H1 (cell line): Measurements from ENCODE around the gene ESRP2. TPM values are rescaled to one million over a fixed set of nuclear protein-coding genes. Genes with fewer than 3 reads are reported as not detected.

Experiments used
- CTCF ChIA-PET: fragments of 300-600 bp; sonication (Branson Sonifier 250); formaldehyde crosslinking; loops from one replicate; lab custom pipeline; 2021; ENCODE audit not compliant: partially characterized antibody; lab: Charles Lee
- POLR2A ChIA-PET: fragments of 300-600 bp; sonication (Branson Sonifier 250); formaldehyde crosslinking; loops from one replicate; lab custom pipeline; 2021; ENCODE audit warnings: inconsistent platforms; ENCODE audit not compliant: partially characterized antibody; lab: Charles Lee
- DNase-seq, 2 experiments: peaks; one replicate each; pipeline versions ENCODE4 v3.0.0 to v3.0.0-alpha.2; 2010 to 2022; ENCODE audit warnings: low spot score in 2 of 2, low read depth in 1 of 2, mixed read lengths in 1 of 2
- FAIRE-seq: peaks from 2 replicates; lab custom pipeline; 2011; peaks lifted over from hg19 to GRCh38; lab: Jason Lieb, UNC
- H2AFZ ChIP-seq: 2 replicates; pipeline ENCODE4 v1.8.1; 2012; ENCODE audit warnings: low read length, inconsistent platforms
- H2AK5ac ChIP-seq: 2 replicates; pipeline ENCODE4 v1.6.1; 2013; ENCODE audit warnings: low read depth, low read length
- H2BK120ac ChIP-seq: replicated peaks from 2 replicates; pipeline ENCODE3; 2013; ENCODE audit warnings: low read depth, low read length, inconsistent platforms
- H2BK12ac ChIP-seq: 2 replicates; pipeline ENCODE4 v1.6.1; 2013; ENCODE audit warnings: low read depth, low read length
- H2BK15ac ChIP-seq: 2 replicates; pipeline ENCODE4 v1.6.1; 2013; ENCODE audit warnings: low read length
- H2BK20ac ChIP-seq: 2 replicates; pipeline ENCODE4 v1.6.1; 2013; ENCODE audit warnings: low read length
- H2BK5ac ChIP-seq: 2 replicates; pipeline ENCODE4 v1.6.1; 2013; ENCODE audit warnings: low read depth, low read length
- H3K14ac ChIP-seq: 2 replicates; pipeline ENCODE4 v1.6.1; 2013; ENCODE audit warnings: inconsistent platforms; ENCODE audit not compliant: insufficient read length
- H3K18ac ChIP-seq: 2 replicates; pipeline ENCODE4 v1.6.1; 2013; ENCODE audit warnings: low read length; ENCODE audit errors: extremely low read depth
- H3K23ac ChIP-seq: 2 replicates; pipeline ENCODE4 v1.6.1; 2013; ENCODE audit warnings: inconsistent platforms; ENCODE audit not compliant: insufficient read length
- H3K23me2 ChIP-seq: 2 replicates; pipeline ENCODE4 v1.6.1; 2013; ENCODE audit warnings: low read depth, low read length
- H3K27ac ChIP-seq: 2 replicates; pipeline ENCODE4 v1.6.1; 2011; ENCODE audit warnings: low read depth, low read length, inconsistent platforms
- H3K27me3 ChIP-seq, 4 experiments: replicated peaks in 1 of 4; 1 replicate in 1 of 4; 2 replicates in 3 of 4; pipeline versions ENCODE4 v1.6.1 to v1.8.1; 2011 to 2013; ENCODE audit warnings: low read length in 3 of 4, mild to moderate bottlenecking in 3 of 4, inconsistent platforms in 2 of 4, mixed read lengths in 2 of 4, moderate library complexity in 1 of 4; ENCODE audit not compliant: control insufficient read depth in 3 of 4, insufficient read depth in 3 of 4; ENCODE audit errors: extremely low read depth in 1 of 4
- H3K36me3 ChIP-seq, 4 experiments: 2 replicates each; pipeline versions ENCODE4 v1.6.1 to v1.8.1; 2011 to 2013; ENCODE audit warnings: mild to moderate bottlenecking in 4 of 4, low read length in 3 of 4, moderate library complexity in 2 of 4, control low read depth in 1 of 4, inconsistent platforms in 1 of 4; ENCODE audit not compliant: insufficient read depth in 4 of 4, control insufficient read depth in 2 of 4
- H3K4ac ChIP-seq: replicated peaks from 2 replicates; pipeline ENCODE3; 2013; ENCODE audit warnings: low read length, low read depth, mixed read lengths, inconsistent platforms; ENCODE audit not compliant: insufficient read length
- H3K4me1 ChIP-seq, 4 experiments: replicated peaks in 1 of 4; 1 replicate in 1 of 4; 2 replicates in 3 of 4; pipeline versions ENCODE4 v1.6.1 to v1.8.1; 2011 to 2013; ENCODE audit warnings: low read length in 3 of 4, inconsistent platforms in 2 of 4, mixed read lengths in 1 of 4; ENCODE audit not compliant: insufficient read depth in 4 of 4, control insufficient read depth in 3 of 4
- H3K4me2 ChIP-seq, 2 experiments: 2 replicates each; pipeline versions ENCODE4 v1.6.1 to v1.8.1; 2011 to 2013; ENCODE audit warnings: low read depth in 2 of 2, low read length in 2 of 2, control low read depth in 1 of 2, inconsistent platforms in 1 of 2, mild to moderate bottlenecking in 1 of 2; ENCODE audit not compliant: insufficient read depth in 1 of 2
- H3K4me3 ChIP-seq, 4 experiments: fragments of 200-600, 300-600 bp in 1 of 4; sonication (generic), shearing (Covaris generic), sonication (Bioruptor Twin) in 1 of 4; 2 replicates each; pipeline versions ENCODE4 v1.5.1 to v1.8.1; 2011 to 2016; ENCODE audit warnings: low read length in 4 of 4, low read depth in 3 of 4, control low read depth in 2 of 4, inconsistent platforms in 2 of 4, mild to moderate bottlenecking in 2 of 4, mixed read lengths in 1 of 4, moderate library complexity in 1 of 4; ENCODE audit not compliant: insufficient read depth in 2 of 4; ENCODE audit errors: extremely low read depth in 1 of 4
- H3K56ac ChIP-seq: replicated peaks from 2 replicates; pipeline ENCODE3; 2013; ENCODE audit warnings: low read depth, mild to moderate bottlenecking, mixed read lengths, low read length, inconsistent platforms; ENCODE audit not compliant: insufficient read length
- H3K79me1 ChIP-seq: 2 replicates; pipeline ENCODE4 v1.6.1; 2013; ENCODE audit warnings: low read depth, low read length, control low read depth
- H3K79me2 ChIP-seq, 2 experiments: 2 replicates each; pipeline versions ENCODE4 v1.6.1 to v1.8.1; 2012 to 2013; ENCODE audit warnings: low read length in 2 of 2, mild to moderate bottlenecking in 2 of 2, inconsistent platforms in 1 of 2; ENCODE audit not compliant: insufficient read depth in 2 of 2, control insufficient read depth in 1 of 2
- H3K9ac ChIP-seq, 4 experiments: replicated peaks in 1 of 4; 1 replicate in 1 of 4; 2 replicates in 3 of 4; pipeline versions ENCODE4 v1.6.1 to v1.8.1; 2011 to 2013; ENCODE audit warnings: low read depth in 3 of 4, low read length in 3 of 4, control low read depth in 2 of 4, mild to moderate bottlenecking in 2 of 4, moderate library complexity in 2 of 4, inconsistent platforms in 1 of 4; ENCODE audit errors: extremely low read depth in 1 of 4
- H3K9me3 ChIP-seq, 2 experiments: 2 replicates each; pipeline versions ENCODE4 v1.6.1 to v1.8.1; 2012 to 2013; ENCODE audit warnings: mild to moderate bottlenecking in 2 of 2, moderate library complexity in 2 of 2, control low read depth in 1 of 2, inconsistent platforms in 1 of 2, low read depth in 1 of 2, low read length in 1 of 2, mixed read lengths in 1 of 2; ENCODE audit not compliant: insufficient read depth in 2 of 2
- H4K20me1 ChIP-seq, 2 experiments: replicated peaks in 1 of 2; 2 replicates each; pipeline versions ENCODE3 to v1.8.1; 2011 to 2013; ENCODE audit warnings: inconsistent platforms in 2 of 2, low read length in 2 of 2, mild to moderate bottlenecking in 1 of 2; ENCODE audit not compliant: insufficient read depth in 2 of 2, control insufficient read depth in 1 of 2
- H4K5ac ChIP-seq: 2 replicates; pipeline ENCODE4 v1.6.1; 2013; ENCODE audit warnings: low read length, low read depth, mixed read lengths, inconsistent platforms; ENCODE audit not compliant: insufficient read length
- H4K8ac ChIP-seq: 2 replicates; pipeline ENCODE4 v1.8.0; 2013; ENCODE audit warnings: mild to moderate bottlenecking, moderate library complexity, low read length, inconsistent platforms; ENCODE audit not compliant: insufficient read depth; ENCODE audit errors: extremely low read depth
- H4K91ac ChIP-seq: replicated peaks from 2 replicates; pipeline ENCODE3; 2013; ENCODE audit warnings: low read length, mixed read lengths, inconsistent platforms; ENCODE audit not compliant: insufficient read length
- ASH2L ChIP-seq: fragments of 200-600, 300-600 bp; sonication (generic); IDR thresholded peaks from one replicate; pipeline ENCODE4 v1.7.1; 2017; ENCODE audit warnings: low read length
- ATF2 ChIP-seq: IDR thresholded peaks from 2 replicates; pipeline ENCODE4 v1.6.1; 2012; ENCODE audit warnings: low read length, inconsistent platforms
- BACH1 ChIP-seq: IDR thresholded peaks from 2 replicates; pipeline ENCODE4 v1.6.1; 2012; ENCODE audit warnings: low read length, improper control_type of control experiment
- CBX8 ChIP-seq: fragments of 300-800, 300-1000 bp; sonication (generic); IDR thresholded peaks from 2 replicates; pipeline ENCODE4 v1.7.1; 2016; ENCODE audit warnings: low read depth, low read length, borderline replicate concordance
- CEBPB ChIP-seq: IDR thresholded peaks from 2 replicates; pipeline ENCODE4 v1.6.1; 2012; ENCODE audit warnings: low read depth, low read length
- CHD2 ChIP-seq: IDR thresholded peaks from 2 replicates; pipeline ENCODE4 v1.6.1; 2012; ENCODE audit warnings: low read length, improper control_type of control experiment
- HDAC6 ChIP-seq: IDR thresholded peaks from one replicate; pipeline ENCODE4 v1.7.1; 2012; ENCODE audit warnings: low read depth, mild to moderate bottlenecking, inconsistent platforms, low read length, moderate library complexity
- RXRA ChIP-seq: IDR thresholded peaks from 2 replicates; pipeline ENCODE4 v1.6.1; 2011; ENCODE audit warnings: low read depth, mild to moderate bottlenecking, low read length, moderate library complexity; ENCODE audit not compliant: insufficient read depth
- SRF ChIP-seq: IDR thresholded peaks from 2 replicates; pipeline ENCODE4 v1.6.1; 2011; ENCODE audit warnings: mild to moderate bottlenecking, low read depth, low read length, moderate library complexity
- TAF7 ChIP-seq: optimal IDR thresholded peaks from 2 replicates; pipeline ENCODE3; 2011; ENCODE audit warnings: low read depth, mild to moderate bottlenecking, inconsistent platforms, low read length, moderate library complexity, borderline replicate concordance
- TCF12 ChIP-seq: IDR thresholded peaks from 2 replicates; pipeline ENCODE4 v1.6.1; 2011; ENCODE audit warnings: low read depth, mild to moderate bottlenecking, low read length
- WGBS, 2 experiments: shearing (Covaris generic) in 1 of 2; methylation state at CpG; one replicate each; pipeline versions ENCODE4 v1.1.6 to v1.1.7; 2013 to 2015; ENCODE audit warnings: low lambda C conversion rate in 2 of 2, mixed read lengths in 2 of 2, inconsistent platforms in 1 of 2, low coverage in 1 of 2, missing lambda C conversion rate in 1 of 2; ENCODE audit not compliant: insufficient replicate concordance in 2 of 2, insufficient coverage in 1 of 2, insufficient read length in 1 of 2; ENCODE audit errors: extremely low coverage in 1 of 2, missing lambda C conversion rate in 1 of 2; 5-methylcytosine and 5-hydroxymethylcytosine counted together
- polyA plus RNA-seq, 7 experiments: library from polyadenylated mRNA; depleted of rRNA in 3 of 7; stranded (reverse) in 5 of 7; unstranded in 2 of 7; fragments of >200 nt in 5 of 7; fragments of 200-250 nt in 2 of 7; gene quantifications; 1 replicate in 5 of 7; 2 replicates in 1 of 7; 4 replicates in 1 of 7; pipeline versions ENCODE4 v1.2.1 to v1.2.3, GENCODE V29; 2011 to 2013; ENCODE audit warnings: missing spikeins in 2 of 7, mixed read lengths in 2 of 7
- total RNA-seq: library from RNA; stranded (reverse); fragmentation: NEBNext Ultra II Directional; extraction: Animal tissue kit (Norgen Biotek cat#: 25700); gene quantifications from 2 replicates; pipeline ENCODE4 v1.2.1, GENCODE V29; 2021

The ESRP2 gene
- total and polyA plus RNA-seq, 2 of the 8 experiments (the other 6 are each of a cell fraction or from before 2014, with no cell fraction given), result 35.1 to 45.8 TPM

GRCh38 chr16:68231384-68232136 is 4.4 kb downstream of the ESRP2 start:
- H3K27me3 ChIP-seq, result no peaks in the 10 kb centered on the region
- H3K79me1 ChIP-seq, result peaks cover 5% of the 10 kb centered on the region; the same call in 1 of the 2 replicates
- FAIRE-seq (no peak), DNase-seq (no peak)
- no peak overlapping the region for H2BK20ac ChIP-seq
- H3K4me1 ChIP-seq, result peaks cover 0 to 19% (median 13%) of the 10 kb centered on the region in 4 experiments; a peak in 5 of 7 replicates
- H2AK5ac ChIP-seq, result no peak overlapping the region
- H3K4me2 ChIP-seq, result no peak overlapping the region
- H3K4me3 ChIP-seq, result no peak overlapping the region
- no peak overlapping the region for H3K56ac ChIP-seq
- no peak overlapping the region for H3K4ac ChIP-seq
- H2BK15ac ChIP-seq, result no peak overlapping the region
- H3K36me3 ChIP-seq, result peaks cover 9 to 40% (median 29%) of the 10 kb centered on the region in 4 experiments
- ChIA-PET POLR2A (interaction anchor here (0.6 to 4.4 kb wide), 5 partner anchors 82 to 208 kb away, joined by 3 to 20 read pairs (median 3); partner anchors contain the start of genes DUS2 and NFATC3), CTCF (interaction anchor here (0.6 to 5.6 kb wide), 5 partner anchors 10 to 147 kb away, joined by 3 to 68 read pairs (median 6); partner anchors contain the start of gene NFATC3)
- H4K5ac ChIP-seq, result no peak overlapping the region
- no peak overlapping the region for H2BK120ac ChIP-seq
- H3K9me3 ChIP-seq, result no peaks in the 10 kb centered on the region
- peaks cover 5 to 19% of the 10 kb centered on the region in 2 experiments for H3K79me2 ChIP-seq
- H3K23me2 ChIP-seq, result peaks cover 11% of the 10 kb centered on the region
- no peak overlapping the region for H3K9ac ChIP-seq
- H2BK5ac ChIP-seq, result peak overlapping the region; percentile 16; the same call in 1 of the 2 replicates
- H3K27ac ChIP-seq, result no peak overlapping the region
- H2AFZ ChIP-seq, result no peak overlapping the region
- H3K14ac ChIP-seq, result no peak overlapping the region
- WGBS, 2 experiments, result 90% methylated on average over 25 of the region's 26 CpGs; no CpG with 5 or more reads in 1 of the 2 experiments
- H4K8ac ChIP-seq, result peak overlapping the region; percentile 42; the same call in 1 of the 2 replicates
- no peak overlapping the region for H3K23ac ChIP-seq
- no peak overlapping the region for H3K18ac ChIP-seq
- H2BK12ac ChIP-seq, result no peak overlapping the region
- H4K20me1 ChIP-seq, result peaks cover 21 to 33% of the 10 kb centered on the region in 2 experiments
- no peak overlapping the region for H4K91ac ChIP-seq
- TF ChIP-seq TCF12 (no peak), SRF (no peak), ASH2L (no peak), CHD2 (no peak), RXRA (no peak), HDAC6 (no peak), TAF7 (no peak), CEBPB (no peak), ATF2 (no peak), BACH1 (no peak), CBX8 (no peak)
